Activated CD4-positive, CD25-positive, alpha-beta regulatory T cell (primary cell): ENCODE data around the gene NINL.
"Not testable (repeated sequence)": the region's sequence is repeated elsewhere in the genome, so short reads cannot be mapped to it uniquely, and the experiment has no call there.

ENCODE experiments used
- DNase-seq, 4 experiments: peaks; one replicate each; lab custom pipeline; 2025; lab: John Stamatoyannopoulos, UW

The NINL gene

GRCh38 chr20:25584905-25585704 lies at the start of gene NINL:
Gene NINL, minus strand, starts transcription at chr20:25585531. Its CDS starts 58,944 bp downstream, at chr20:25526587.
- peak in 2 of 4 experiments; percentile 5 to 16 for DNase-seq

DNA sequence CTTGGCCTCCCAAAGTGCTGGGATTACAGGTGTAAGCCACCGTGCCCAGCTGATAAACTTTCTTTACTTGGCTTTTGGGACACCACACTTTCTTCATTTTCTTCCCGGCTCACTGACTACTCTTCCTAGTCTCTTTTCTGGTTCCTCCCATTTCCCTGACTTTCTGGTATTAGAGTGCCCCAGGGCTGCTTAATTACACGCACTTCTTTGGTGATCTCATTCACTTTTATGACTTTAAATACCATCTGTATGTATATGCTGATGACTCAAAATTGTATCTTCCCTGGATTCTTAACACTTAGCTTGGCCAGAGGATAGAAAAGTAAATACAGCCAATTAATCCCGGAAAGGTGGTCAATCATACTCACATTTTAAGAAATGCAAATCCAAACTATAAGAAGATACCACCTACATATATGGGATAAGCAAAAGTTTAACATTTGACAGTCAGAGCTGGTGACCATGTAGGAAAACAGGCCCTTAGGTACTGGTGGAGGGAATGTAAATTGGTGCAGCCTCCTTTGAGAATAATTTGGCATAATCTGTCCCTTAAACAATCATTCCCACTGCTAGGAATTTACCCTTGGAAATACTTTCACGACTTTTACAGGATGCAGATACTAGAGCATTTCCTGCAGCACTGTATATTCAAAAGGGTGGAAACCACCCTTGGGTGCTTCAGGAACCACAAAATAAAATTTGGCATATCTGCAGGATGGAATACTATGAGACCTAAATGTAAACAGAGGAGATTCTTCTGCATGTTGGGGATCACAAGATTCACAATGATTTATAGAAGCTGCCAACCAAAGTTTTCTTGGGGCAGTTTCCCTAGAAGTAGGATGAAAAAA lies 47.8 kb upstream of the NINL start:
- no peak for DNase-seq

- DNase-seq = not testable (repeated sequence)
Measured at GRCh38 chr20:25630615-25631014, 45.3 kb upstream of the NINL start.

DNA sequence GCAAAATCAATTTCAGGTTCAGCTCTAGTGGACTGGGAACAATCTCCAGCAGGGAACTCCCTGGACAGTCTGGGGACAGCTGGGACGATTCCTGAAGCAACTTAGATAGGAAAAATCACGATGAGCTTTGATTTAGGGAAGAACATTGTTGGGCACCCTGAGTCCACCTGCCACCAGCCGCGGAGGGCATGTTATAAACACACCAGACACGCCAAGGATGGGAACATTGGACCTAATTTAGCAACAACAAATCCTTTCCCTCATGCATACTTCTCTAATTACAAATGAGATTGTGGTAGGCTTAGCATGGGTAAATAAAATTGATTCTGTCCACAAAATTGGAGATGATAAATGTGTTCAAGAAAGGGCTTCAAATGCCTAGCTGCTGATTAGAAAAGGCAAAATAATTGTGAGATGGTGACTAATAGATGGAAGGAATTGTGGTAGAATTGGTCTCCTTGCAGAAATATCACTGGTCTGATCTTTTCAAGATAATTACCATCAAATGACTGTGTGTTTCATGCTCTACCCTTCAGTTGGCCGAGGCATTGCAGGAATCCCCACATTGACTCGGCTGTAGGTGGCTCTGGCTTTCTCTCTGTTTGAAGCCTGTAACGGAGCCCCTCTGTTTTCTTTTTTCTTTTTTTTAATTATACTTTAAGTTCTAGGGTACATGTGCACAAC lies 44.6 kb upstream of the NINL start:
- DNase-seq = no peak

DNA sequence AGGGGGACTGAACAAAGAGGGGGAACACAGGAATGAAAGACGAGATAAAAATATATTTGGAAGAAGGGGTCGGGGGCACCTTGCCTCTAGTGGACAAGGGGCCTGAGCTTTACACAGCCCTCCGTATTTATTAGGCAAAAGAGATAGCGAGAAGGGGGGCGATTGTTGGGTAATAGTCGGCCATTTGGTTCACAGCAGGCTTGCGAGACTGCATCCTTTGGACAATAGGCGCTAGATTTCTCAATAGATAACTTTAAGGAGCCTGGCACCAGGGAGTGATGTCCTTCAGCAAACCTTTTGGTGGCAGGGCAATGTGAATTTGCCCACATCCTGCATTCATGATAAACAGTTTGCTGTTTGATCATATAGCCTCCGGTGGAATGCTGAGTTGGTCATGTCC lies 41.4 kb upstream of the NINL start:
- DNase-seq = no peak

DNA sequence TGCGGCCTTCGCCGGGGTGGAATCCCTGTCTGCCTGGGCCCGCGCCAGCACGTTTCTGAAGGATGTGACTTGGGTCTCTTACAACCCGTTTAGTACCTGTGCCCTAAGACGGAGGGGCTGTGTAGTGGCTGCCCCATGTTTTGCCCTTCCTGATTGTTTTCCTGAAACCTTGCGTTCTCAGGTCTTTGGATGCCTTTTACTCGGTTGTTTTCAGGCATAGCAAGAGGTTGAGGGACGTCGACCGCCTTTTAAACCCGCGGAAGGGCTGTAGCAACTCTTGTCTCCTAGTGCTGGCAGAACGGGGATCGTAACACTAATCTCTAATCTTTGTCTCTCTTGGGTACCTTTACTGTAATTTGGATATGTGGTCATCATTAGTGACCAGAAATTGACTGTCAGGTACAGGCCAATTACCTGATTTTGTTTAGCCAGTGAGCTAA lies 39.2 kb upstream of the NINL start:
- no peak for DNase-seq

GRCh38 chr20:25623736-25624499 lies 38.6 kb upstream of the NINL start, which contains the start of gene NANP:
Gene NANP, minus strand, starts transcription at chr20:25624014. Its CDS starts 66 bp downstream, at chr20:25623948.
- DNase-seq = peak; percentile 72 to 84 (median 74)

- no peak for DNase-seq
Measured at GRCh38 chr20:25623225-25623735, 37.9 kb upstream of the NINL start.

DNA sequence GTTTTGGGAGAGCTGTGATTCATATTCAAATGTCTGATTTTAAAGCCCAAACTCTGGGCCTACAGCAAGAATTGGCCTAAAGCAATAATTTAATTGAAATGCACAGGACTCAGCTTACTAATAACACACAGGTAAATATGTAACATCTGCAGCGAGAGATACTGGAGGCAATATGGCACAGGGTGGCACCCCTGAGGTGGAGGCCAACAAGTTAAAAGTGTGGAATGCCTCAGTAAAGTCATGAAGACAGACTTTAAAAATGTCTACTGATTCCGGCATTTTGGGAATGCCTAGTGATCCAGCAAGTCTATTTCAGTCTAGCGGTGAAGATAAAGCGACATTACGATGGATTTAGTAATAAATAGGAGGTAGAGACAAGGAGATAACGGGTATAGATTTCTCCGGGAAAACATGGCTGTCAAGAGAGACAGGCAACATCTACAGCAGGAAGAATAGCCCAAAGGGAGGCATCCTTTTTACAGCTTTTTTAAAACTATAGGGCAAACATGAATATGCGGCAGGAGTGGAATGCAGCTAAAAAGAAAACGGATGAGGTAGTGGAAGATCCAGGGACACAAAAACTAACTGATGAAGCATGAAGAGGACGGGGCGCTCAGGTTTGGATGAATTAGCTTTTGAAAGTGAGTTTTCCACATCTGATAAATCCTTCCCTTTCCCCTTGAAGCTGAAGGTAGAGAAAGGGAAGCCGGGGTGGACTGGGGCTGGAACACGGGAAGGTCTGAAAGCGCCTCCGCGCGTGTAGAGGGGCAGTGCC lies 37.3 kb upstream of the NINL start:
- DNase-seq = no peak

DNA sequence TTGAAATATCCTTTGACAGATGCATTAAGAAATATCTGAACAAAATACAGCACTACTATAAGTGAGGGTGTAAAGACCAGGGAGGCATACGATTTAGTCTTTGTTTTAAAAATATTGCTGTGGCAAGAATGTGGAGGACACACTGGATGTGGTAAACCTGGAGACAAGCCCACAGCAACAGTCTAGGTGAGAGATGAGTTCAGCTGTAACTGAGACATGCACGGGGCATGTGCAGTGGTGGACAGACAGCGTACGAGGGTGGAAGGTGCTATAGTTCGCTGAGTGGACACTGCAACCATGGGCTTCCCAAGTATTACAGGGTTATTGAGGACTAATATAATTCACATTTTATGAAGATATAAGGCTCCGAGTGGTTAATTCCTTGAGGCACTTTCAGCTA lies 36.7 kb upstream of the NINL start:
- DNase-seq = no peak

- DNase-seq = no peak
Measured at GRCh38 chr20:25619514-25619913, 34.2 kb upstream of the NINL start.

DNA sequence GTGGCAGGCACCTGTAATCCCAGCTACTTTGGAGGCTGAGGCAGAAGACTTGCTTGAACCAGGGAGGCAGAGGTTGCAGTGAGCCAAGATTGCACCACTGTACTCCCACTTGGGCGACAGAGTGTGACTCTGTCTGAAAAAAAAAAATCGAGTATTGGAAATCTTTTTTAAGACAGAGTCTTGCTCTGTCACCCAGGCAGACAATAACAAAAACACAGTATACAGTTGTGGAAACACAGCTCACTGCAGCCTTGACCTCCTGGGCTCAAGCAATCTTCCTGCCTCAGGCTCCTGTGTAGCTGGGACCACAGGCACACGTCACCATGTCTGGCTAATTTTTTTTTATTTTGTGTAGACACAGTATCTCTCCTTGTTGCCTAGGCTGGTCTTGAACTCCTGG lies 23.4 kb upstream of the NINL start:
- DNase-seq = no peak

- no peak for DNase-seq
Measured at GRCh38 chr20:25606094-25606695, 20.9 kb upstream of the NINL start.

DNA sequence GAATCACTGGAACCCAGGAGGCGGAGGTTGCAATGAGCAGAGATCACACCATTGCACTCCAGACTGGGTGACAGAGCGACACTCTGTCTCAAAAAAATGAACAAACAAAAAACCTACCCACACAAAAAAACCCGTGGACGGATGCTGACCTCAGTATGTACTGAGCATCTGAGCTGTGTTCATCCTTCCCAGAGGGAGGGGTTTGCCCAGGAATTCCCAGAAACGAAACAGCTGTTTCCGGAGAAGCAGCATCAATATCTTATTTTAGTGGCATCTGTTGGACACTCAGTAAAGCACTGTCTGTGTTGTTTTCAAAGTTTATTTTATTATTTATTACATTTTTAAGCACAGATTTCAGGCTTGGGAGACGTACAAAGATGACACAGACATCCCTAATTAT lies 19.8 kb upstream of the NINL start:
- no peak for DNase-seq

- no peak for DNase-seq
Measured at GRCh38 chr20:25604611-25605010, 19.3 kb upstream of the NINL start.

- DNase-seq = not testable (repeated sequence)
Measured at GRCh38 chr20:25602914-25603309, 17.6 kb upstream of the NINL start.

DNA sequence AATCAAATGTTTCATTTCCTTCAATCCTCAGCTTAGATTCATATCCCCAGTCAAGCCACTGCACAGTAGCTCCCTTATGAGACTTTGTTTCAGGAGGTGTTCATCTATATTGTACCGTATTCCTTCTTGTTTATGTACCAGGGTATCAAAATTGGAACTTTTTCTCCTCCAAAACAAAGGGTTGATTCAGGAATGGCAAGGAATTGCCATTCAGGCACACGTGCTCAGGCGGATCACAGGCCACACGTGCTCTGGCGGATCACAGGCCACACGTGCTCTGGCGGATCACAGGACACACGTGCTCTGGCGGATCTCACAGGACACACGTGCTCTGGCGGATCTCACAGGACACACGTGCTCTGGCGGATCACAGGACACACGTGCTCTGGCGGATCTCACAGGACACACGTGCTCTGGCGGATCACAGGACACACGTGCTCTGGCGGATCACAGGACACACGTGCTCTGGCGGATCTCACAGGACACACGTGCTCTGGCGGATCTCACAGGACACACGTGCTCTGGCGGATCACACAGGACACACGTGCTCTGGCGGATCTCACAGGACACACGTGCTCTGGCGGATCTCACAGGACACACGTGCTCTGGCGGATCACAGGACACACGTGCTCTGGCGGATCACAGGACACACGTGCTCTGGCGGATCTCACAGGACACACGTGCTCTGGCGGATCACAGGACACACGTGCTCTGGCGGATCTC lies 17.0 kb upstream of the NINL start:
- not testable (repeated sequence) for DNase-seq

GRCh38 chr20:25601659-25602058 lies 16.3 kb upstream of the NINL start:
- DNase-seq = no peak

DNA sequence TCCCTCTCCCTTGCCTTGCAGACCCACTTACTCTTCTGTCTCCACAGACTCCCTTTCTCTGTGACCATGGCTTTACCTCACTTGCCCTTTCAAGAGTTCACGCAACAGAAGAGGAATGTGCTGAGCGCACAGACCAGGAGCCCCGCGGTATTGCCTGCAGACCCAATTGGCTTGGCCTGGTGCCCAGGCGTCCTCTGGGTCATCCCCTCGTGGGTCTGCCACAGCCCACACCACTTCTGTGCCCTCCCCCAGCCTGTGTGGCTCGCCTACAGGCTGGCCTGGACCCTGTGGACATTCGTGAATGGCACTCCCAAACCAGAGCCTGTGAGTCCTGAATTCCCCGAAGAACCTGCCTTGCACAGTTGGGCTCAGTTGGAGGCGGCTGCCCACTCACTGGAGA lies 15.3 kb upstream of the NINL start:
- no peak for DNase-seq
